Measurements from ENCODE around the gene FNDC11.
"Not testable (repeated sequence)": the region's sequence is repeated elsewhere in the genome, so short reads cannot be mapped to it uniquely, and the experiment has no call there.

FNDC11 gene

DNA sequence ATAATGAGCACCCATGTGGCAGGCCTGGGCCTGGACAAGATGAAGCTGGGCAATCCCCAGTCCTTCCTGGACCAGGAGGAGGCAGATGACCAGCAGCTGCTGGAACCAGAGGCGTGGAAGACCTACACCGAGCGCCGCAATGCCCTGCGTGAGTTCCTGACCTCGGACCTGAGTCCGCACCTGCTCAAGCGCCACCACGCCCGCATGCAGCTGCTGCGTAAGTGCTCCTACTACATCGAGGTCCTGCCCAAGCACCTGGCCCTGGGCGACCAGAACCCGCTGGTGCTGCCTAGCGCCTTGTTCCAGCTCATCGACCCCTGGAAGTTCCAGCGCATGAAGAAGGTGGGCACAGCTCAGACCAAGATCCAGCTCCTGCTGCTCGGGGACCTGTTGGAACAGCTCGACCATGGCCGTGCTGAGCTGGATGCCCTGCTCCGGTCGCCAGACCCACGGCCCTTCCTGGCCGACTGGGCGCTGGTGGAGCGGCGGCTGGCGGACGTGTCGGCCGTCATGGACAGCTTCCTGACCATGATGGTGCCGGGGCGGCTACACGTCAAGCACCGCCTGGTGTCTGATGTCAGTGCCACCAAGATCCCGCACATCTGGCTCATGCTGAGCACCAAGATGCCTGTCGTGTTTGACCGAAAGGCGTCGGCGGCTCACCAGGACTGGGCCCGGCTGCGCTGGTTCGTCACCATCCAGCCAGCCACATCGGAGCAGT, 1.9 kb downstream of the FNDC11 start:
- DNase-seq: no peak

DNA sequence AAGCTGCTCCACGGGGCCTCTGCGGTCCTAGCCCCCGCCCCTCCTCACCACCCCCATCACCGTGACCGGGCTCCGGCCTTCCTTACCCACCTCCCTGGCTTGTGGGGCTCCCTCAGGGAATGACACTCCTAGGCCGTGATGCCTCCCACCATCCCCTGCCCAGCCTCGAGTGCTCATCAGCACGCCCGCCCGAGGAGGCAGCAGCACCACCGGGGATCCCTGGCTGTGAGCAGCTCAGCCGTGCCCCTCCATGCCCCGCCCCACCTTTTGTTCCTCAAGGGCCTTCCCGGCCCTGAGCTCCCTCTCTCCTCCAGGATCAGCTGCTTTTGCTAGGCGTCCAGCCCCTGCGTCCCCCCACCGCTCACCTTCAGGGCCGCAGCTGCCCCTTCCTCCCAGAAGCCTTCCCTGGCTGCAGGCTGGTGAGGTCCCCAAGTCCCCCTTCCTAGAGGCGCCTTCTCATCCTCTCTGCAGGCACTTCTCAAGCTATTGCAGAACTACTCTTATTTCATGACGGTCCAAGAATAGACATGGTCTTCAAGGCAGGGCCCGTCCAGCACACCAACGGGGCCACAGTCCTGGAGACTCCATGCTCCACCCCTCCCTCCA, 3.0 kb downstream of the FNDC11 start:
- DNase-seq: no peak

DNA sequence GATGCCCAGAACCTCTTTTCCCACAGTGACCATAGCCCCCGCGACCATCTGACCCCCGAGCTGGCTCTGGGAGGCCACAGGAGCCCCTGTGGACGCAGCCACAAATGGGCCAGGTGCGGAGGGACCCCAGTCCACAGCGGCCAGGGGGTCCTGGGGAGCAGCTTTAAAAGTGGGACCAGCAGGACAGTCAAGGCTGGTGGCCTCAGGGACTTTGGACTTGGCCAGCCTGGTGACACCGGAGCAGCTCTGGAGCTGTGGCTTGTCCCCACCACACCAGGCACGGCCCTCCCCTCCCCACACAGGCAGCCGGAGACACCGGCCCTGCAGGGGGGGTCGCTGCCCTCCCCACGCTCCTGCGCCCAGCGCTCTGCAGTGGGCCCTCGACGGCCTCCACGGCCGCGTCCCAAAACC, 3.5 kb downstream of the FNDC11 start:
- no peak for DNase-seq

DNA sequence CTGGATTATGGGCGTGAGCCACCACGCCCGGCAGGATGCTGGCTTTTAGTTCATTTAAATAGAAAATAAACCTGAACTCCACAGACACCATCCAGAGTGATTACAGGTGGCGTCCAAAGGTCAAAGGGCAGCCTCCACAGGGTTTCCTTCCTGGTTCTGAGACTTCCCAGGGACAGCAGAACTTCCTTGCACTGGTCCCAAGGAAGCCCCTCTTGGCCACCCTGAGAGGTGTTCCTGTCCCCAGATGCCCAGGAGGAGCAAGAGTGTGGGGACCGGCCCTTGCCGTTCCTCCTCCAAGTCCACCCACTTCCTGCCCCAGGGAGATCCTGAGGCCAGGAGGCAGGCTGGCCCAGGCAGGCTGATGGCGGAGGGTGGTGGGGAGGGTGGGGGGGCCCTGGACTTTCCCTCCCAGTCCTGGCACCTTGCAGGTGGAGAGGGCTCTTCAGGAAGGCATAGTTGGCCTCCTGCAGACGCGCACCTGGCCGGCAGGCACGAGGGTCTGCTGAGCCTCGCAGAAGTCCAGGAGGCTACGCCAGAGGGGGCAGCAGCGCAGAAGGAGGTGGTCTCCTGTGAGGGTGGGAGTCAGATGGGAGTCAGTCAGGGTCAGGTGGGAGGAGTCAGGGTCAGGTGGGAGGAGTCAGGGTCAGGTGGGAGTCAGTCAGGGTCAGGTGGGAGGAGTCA, 5.0 kb downstream of the FNDC11 start:
- no peak for DNase-seq

DNA sequence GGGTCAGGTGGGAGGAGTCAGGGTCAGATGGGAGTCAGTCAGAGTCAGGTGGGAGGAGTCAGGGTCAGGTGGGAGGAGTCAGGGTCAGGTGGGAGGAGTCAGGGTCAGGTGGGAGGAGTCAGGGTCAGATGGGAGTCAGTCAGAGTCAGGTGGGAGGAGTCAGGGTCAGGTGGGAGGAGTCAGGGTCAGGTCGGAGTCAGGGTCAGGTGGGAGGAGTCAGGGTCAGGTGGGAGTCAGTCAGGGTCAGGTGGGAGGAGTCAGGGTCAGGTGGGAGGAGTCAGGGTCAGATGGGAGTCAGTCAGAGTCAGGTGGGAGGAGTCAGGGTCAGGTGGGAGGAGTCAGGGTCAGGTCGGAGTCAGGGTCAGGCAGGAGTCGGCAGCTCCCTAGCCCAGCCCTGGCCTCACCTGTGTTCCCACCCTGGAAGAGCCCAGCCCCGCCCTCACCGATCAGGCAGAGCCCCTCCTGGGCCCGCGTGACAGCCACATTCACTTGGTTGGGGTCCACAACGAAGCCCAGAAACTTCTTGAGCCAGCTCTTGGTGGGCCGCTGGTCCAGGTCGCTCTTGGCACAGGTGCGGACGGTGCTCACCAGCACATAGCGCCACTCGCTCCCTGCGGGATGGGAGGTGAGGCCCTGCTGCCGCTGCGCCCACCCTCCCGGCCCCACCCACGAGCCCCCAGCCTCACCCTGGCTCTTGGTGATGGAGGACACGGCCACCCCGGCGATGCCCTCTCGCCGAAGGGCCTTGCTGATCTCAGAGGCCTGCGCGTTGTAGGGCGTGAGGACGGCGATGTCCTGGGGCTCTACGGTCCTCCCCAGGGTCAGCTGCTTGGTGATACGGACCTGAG, 5.8 kb downstream of the FNDC11 start:
- not testable (repeated sequence) for DNase-seq

DNA sequence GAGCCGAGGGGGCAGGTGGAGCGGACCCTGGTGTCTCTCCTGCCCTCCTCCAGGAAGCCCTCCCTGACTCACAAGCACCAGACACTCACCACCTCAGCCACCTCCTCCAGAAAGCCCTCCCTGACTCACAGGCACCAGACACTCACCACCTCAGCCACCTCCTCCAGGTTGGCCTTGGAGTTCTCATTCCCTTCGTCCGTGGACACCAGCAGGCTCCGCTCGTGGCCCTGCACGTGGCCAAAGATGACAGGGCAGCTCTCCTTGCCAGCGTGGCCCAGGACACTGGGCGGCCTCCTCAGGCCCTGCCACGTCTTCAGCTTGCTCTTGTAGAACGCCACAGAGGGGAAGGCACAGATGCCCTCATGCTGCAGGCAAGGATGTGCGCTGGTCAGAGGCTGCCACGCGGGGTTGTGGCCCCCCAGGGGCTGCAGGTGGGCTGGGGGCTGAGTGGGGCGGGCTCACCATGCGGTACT, 6.4 kb downstream of the FNDC11 start:
- DNase-seq: no peak

DNA sequence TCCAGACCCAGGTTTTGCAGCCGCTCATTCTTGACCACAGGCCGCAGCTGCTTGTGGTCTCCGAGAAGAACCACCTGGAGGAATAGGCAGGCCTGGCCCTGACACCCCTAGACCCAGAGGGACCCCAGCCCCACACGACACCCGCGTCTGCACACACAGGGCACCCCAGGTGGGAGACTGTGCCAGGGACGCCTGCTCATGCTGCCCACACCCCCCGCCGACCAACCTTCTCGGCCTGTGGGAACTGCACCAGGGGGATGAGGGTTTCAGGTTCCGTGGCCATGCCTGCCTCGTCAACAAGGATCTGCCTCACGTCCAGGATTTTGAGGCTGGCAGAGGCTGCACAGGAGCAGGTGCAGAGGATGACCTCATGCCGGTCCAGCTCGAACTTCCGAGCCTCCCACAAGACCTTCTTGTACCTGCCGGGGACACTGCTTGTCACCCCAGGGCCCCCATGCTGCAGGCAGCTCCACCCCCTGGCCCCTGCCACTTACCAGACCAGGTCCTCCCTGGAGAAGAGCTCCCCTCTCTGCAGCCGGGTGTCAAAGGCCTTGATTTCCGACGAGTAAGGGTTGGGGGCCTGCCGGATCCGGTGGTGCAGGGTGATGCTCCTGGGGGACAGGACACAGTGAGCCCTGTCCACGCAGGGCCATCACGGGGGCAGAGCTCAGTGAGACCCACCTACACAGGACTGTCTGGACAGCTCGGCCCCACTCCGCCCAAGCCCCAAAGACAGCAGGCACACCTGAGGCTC, 7.1 kb downstream of the FNDC11 start:
- DNase-seq: no peak

DNA sequence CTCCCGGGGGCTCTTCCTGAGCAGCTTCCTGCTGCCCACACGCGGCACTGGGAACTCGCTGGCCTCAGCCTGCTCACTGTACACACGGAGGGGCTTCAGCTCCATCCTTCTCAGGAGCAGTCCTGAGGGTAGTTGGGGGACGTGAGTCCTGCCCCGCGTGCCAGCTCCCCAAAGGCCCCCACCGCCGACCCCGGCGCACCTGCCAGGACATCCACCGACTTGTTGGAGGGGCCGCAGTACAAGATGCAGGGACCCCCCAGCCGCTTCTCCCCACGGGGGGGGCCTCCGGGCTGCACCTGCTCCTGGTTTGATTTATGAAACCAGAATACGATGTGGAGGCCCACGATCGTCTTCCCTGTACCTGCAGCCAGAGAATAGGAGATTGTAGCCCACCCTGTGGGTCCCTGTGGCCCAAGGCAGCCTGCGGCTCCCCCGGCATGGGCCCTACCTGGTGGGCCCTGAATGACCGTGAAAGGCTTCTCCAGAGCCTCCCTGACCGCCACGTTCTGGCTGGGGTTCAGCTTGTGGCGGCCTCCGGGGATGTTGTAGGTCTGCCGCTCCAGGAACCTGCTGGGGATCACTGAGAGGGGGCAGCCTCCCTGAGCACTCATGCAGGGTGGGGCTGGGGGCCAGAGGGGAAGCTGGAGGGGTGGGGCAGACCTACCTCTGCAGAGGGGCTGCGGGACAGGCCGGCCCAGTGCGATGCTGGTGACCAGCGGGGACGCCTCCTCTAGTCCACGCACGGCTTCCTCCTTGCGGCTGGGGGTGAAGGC, 7.9 kb downstream of the FNDC11 start:
- no peak for DNase-seq

DNA sequence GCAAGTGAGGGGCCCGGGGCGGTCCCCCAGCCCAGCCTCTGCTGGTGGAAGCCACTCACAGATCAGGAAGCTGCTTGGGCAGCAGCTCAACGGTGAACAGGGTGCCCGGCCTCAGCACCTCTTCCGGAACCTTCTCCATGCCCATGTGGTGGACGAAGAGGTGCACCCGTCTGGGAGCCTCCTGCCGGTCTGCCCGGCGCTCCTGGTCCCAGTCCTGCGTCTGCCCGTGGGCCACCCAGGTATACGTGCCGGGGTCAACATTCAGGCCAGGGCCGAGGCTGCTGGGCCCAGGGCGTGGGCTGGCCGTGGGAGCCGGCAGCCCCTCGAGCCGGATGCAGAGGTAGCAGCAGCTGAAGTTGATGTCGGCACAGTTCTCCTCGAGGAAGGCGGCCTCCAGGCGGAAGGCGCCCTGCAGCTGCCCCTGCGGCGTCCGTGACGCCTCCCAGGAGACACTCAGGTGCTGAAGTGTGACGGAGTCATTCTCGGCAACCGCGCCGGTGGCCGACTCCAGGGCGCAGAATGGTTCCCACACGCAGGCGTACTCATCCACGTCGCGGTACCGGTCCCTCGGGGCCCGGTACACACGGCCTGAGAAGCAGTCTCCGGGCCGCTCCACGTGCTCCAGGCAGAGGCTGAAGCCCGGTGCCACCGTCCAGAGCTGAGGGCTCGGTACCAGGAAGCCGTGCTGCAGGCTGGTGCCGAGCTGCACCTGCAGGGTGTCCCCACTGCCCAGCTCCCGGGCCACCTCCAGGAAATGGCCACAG, 8.7 kb downstream of the FNDC11 start:
- no peak for DNase-seq

DNA sequence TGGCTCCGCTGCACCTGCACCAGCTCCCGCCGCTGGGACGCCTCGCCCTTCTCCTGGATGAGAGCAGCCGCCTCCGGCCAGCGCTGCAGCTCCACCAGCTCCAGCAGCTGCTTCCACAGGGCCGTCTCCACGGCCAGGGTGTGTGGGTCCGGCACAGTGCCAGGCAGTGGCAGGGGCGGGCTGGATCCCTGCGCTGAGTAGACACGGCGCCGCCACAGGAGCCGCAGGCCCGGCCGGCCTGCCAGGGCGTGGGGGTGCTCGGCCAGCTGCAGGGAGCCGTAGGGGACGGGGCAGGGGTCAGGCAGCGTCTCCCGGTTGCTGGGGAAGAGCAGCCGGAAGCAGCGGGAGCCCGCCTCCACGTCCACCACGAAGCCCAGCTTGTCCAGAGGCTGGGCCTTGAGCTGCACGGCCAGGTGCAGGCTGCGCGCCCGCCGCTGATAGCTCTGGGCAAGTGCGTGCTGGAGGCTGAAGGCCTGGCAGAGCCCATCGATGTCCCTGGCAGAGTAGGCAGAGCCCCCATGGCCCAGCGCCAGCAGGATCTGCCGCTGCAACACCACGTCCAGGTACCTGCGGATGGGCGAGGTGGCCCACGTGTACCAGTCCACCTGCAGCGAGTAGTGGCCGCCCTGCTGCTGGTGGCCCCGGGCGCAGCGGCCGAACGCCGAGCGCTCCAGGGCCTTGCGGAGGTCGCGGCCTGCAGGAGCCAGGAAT, 9.4 kb downstream of the FNDC11 start:
- no peak for DNase-seq

DNA sequence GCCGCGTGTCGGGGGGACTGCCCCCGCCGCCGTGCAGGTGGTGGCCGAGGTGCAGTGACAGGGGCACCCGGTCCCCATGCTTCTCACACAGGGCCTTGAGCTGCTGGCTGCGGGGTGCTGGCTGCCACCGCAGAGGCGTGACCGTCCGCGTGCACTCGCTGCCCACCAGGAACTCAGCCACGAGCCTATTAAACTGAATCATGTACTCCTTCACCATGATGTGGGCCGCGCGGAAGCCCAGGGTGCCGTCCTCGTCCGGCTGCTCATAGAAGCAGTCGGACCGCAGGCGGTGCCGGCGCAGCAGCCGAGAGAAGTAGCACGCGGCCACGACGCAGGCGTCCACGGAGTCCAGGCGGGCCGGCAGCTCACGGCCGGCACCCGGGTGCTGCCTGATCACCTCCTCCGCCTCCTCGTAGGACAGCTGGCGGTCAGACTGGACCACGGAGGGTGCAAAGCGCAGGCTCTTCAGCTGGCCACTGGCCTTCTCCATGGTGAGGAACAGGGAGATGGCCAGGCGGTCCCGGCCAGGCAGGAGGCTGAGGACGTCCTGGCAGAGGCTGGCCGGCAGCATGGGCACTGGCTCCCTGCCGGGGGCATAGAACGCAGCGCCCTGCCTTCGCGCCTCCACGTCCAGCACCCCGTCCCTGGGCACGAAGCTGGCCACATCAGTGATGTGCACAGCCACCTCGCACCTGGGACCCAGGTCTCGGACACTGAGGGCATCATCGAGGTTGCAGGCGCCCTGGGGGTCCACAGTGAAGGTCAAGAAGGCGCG, 10.3 kb downstream of the FNDC11 start:
- no peak for DNase-seq

DNA sequence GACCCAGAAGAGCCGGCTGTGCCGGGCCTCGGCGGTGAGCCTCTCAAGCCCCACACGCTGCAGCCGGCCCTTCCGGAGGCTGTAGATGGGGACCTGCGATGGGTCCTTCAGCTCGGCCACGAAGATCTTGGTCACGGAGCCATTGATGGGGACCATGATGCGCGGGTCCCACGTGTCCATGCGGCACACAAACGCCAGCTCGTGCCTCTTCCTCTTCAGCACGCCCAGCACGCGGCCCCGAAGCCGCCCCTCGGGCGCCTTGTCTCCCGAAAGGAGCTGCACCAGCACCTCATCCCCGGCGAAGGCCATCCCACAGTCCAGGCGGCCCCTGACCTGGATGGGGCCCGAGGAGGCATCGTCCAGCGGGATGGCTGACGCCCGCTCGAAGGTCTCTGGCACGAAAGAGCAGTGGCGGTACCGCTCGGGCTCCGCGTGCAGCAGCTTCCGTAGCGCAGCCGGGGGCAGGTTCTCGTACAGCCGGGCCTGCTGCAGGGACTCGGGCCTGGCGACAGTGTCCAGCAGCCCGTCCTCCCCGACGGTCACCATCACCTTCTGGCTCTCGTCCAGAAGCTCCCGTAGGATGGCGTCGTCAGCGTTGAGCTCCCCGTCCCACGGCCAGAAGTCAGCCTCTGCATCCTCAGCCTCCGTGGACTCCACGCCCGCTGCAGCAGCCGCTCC, 11.2 kb downstream of the FNDC11 start:
- DNase-seq: no peak

DNA sequence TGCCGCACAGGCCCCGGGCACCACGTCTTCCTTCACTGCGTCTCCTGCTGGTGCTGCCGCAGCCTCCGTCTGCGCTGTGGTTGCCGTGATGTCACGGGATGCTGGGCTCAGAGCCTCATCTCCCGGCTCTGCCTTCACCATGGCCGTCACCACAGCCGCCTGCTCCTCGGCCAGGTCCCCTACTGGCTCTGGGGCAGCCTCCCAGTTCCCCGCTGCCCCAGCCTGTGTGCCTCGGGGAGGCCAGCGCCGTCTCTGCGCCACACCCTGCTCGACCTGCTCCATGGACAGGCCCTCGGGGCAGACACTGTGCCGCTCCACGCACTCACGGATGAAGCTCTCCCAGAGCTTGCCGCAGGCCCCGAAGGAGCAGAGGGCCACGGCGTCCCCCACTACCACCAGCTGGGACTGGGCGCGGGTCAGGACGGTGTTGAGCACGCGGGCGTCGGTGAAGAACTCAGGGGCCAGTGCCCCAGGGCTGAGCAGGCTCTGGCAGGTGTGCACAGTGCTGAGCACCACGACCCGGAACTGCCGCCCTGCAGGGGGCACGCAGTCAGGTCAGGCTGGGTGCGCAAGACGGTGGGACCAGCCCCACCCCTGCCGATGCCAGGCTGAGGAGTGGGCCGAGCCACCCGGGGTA, 11.9 kb downstream of the FNDC11 start:
- DNase-seq: no peak

DNA sequence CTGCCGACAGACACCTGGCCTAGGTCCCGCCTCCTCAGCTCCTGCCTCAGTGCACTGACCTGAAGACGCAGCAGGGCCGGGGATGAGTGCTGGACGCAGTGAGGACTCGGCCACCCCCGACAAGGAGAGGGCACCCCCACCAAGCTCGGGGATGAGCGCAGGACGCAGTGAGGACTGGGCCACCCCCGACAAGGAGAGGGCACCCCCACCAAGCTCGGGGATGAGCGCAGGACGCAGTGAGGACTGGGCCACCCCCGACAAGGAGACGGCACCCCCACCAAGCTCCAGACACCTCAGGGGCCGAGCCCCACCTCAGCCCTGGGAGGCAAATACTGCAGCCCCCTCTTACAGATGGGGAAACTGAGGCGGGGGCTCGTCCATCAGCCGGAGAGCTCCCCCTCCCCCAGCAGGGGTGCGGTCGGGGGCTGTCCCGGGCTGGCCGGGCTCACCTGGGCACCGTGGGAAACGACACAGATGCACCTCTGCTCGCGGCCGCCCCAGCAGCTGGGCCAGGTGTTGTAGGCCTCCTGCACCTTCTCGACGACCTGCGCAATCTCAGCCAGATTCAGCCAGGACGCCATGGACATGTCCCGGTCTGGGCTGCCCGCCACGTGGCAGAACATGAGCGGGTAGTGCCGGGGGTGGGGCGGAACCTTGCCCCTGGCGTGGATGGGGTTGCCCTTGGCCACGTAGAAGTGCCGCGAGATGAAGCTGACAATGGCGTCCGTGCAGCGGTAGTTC, 12.6 kb downstream of the FNDC11 start:
- DNase-seq: no peak

DNA sequence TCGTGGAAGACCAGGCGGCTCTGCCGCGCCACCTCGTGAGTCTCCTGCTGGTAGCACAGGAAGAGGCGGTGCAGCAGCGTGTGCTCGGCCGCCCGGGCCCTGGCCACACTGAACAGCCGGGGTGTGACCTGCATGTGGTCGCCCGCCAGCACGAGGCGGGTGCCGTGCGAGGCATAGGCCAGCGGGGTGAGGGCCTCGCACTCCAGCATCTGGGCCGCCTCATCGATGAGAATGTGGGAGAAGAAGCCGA, 13.1 kb downstream of the FNDC11 start:
- no peak for DNase-seq

DNA sequence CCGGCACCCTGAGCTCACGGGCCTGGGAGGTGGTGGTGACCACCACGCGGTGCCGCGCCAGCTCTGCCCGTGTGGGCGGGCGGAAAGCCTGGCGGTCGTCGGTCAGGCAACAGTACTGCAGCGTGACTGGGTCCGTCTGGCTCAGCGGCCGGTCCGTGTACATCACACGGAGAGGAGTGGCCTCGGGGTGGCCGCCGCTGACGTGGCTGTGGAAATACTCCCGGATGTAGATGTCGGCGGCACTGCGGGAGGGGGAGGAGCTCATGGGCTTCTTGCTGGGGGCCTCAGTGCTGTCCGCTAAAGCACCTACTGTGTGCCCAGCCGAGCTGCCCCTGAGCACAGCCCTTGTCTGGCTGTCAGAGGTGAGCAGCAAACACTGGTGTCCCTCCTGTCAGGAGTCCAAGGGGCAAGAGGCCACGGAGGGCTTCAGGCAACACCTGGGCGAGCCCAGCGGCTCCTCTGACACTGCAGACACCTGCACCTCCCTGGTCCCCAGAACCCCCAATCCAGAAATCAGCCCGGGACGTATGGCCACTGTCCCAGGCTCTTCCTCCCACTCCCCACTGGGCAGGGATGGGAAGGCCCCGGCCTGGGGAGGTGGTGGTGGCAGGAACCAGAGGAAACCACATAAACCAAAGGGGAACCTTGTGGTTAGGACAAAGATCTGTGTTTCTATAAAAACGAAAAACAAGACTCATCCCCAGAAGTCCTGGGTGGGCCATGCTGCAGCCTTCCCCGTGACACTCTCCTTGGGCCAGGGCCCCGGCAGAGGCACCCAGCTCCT, 13.6 kb downstream of the FNDC11 start:
- no peak for DNase-seq

Data from NCI-H1048 (cell line).